ENCODE results near the gene SCG3. TPM values are rescaled to one million over a fixed set of nuclear protein-coding genes. Genes with fewer than 3 reads are reported as not detected.

Gene SCG3
- total and polyA plus RNA-seq, 7 donors: under 0.01 to 2.1 (median 1.2) TPM

- intact Hi-C loops (cut with DNase I): no loop called here
- no peaks in the 10 kb centered on the region for H3K4me1 ChIP-seq
These were observed 6.3 kb downstream of the SCG3 start for GRCh38 chr15:51687565-51687964.

GRCh38 chr15:51688863-51689262 lies 7.6 kb downstream of the SCG3 start:
- 66 to 71% methylated on average over 2 of the region's 2 CpGs for WGBS, 2 donors
- intact Hi-C loops (cut with DNase I): no loop called here
- no peak overlapping the region for H3K4me3 ChIP-seq

More at GRCh38 chr15:51687565-51687964, 6.3 kb downstream of the SCG3 start:
- 0 to 43% methylated on average over 1 of the region's 1 CpG for WGBS, 2 donors
- no peaks in the 10 kb centered on the region for H3K9me3 ChIP-seq
- TF ChIP-seq POLR2A (IDR thresholded peaks at IDR 0.05): no peak
- no peak for TF ChIP-seq CTCF (IDR thresholded peaks at IDR 0.05)
- no peak for TF ChIP-seq EP300 (IDR thresholded peaks at IDR 0.05)
- no peak for TF ChIP-seq POLR2AphosphoS5 (IDR thresholded peaks at IDR 0.05)
- peaks cover 0 to 12% (median 0%) of the 10 kb centered on the region in 3 donors for H3K27me3 ChIP-seq
- no peak for DNase-seq
- H3K36me3 ChIP-seq: no peaks in the 10 kb centered on the region
- no peak overlapping the region for H3K27ac ChIP-seq
- H3K4me3 ChIP-seq: no peak overlapping the region

GRCh38 chr15:51692154-51692553 lies 10.9 kb downstream of the SCG3 start:
- Histone ChIP-seq H3K27ac (no peak overlapping the region), H3K27me3 (no peaks in the 10 kb centered on the region), H3K4me1 (no peaks in the 10 kb centered on the region), H3K9me3 (no peaks in the 10 kb centered on the region), H3K36me3 (no peaks in the 10 kb centered on the region), H3K4me3 (no peak overlapping the region)
- no peak for DNase-seq
- intact Hi-C loops (cut with DNase I): no loop called here
- 56 to 65% methylated on average over 3 of the region's 3 CpGs for WGBS, 2 donors
- TF ChIP-seq POLR2A (IDR thresholded peaks at IDR 0.05) (no peak), POLR2AphosphoS5 (IDR thresholded peaks at IDR 0.05) (no peak), CTCF (IDR thresholded peaks at IDR 0.05) (no peak), EP300 (IDR thresholded peaks at IDR 0.05) (no peak)

More at GRCh38 chr15:51688863-51689262, 7.6 kb downstream of the SCG3 start:
- TF ChIP-seq CTCF (IDR thresholded peaks at IDR 0.05): no peak
- Histone ChIP-seq H3K27me3 (peaks cover 0 to 5% (median 0%) of the 10 kb centered on the region in 3 donors), H3K9me3 (no peaks in the 10 kb centered on the region), H3K4me1 (no peaks in the 10 kb centered on the region), H3K36me3 (no peaks in the 10 kb centered on the region), H3K27ac (no peak overlapping the region)
- no peak for DNase-seq

GRCh38 chr15:51696566-51696965 lies 15.3 kb downstream of the SCG3 start:
- Histone ChIP-seq H3K27ac (no peak overlapping the region), H3K27me3 (no peaks in the 10 kb centered on the region), H3K4me1 (no peaks in the 10 kb centered on the region), H3K36me3 (no peaks in the 10 kb centered on the region), H3K4me3 (no peak overlapping the region), H3K9me3 (no peaks in the 10 kb centered on the region)
- TF ChIP-seq POLR2A (IDR thresholded peaks at IDR 0.05) (no peak), CTCF (IDR thresholded peaks at IDR 0.05) (no peak), EP300 (IDR thresholded peaks at IDR 0.05) (no peak), POLR2AphosphoS5 (IDR thresholded peaks at IDR 0.05) (no peak)
- no peak for DNase-seq
- intact Hi-C loops (cut with DNase I): no loop called here
- whole genome bisulfite sequencing, 2 donors: 88 to 91% methylated on average over 5 of the region's 5 CpGs

- H3K27me3 ChIP-seq: no peaks in the 10 kb centered on the region
- TF ChIP-seq POLR2AphosphoS5 (IDR thresholded peaks at IDR 0.05): no peak
- TF ChIP-seq POLR2A (IDR thresholded peaks at IDR 0.05): no peak
- TF ChIP-seq CTCF (IDR thresholded peaks at IDR 0.05): no peak
- TF ChIP-seq EP300 (IDR thresholded peaks at IDR 0.05): no peak
- 91 to 95% methylated on average over 2 of the region's 2 CpGs for WGBS, 2 donors
These were observed 15.9 kb downstream of the SCG3 start for GRCh38 chr15:51697163-51697562.

More at GRCh38 chr15:51697163-51697562, 15.9 kb downstream of the SCG3 start:
- no peaks in the 10 kb centered on the region for H3K9me3 ChIP-seq
- H3K27ac ChIP-seq: no peak overlapping the region
- H3K36me3 ChIP-seq: no peaks in the 10 kb centered on the region
- no peaks in the 10 kb centered on the region for H3K4me1 ChIP-seq
- intact Hi-C loops (cut with DNase I): no loop called here
- no peak overlapping the region for H3K4me3 ChIP-seq
- no peak for DNase-seq
